ENCODE measurements around the gene RORC.
"Not testable (repeated sequence)": the region's sequence is repeated elsewhere in the genome, so short reads cannot be mapped to it uniquely, and the experiment has no call there.

Gene RORC

GRCh38 chr1:151831605-151832004 lies at the start of gene RORC:
Gene RORC (minus strand): TSS chr1:151831802. CDS start chr1:151831764, 38 bp downstream.
- DNase-seq (ENCODE audit: low spot score), result no peak

- no peak for DNase-seq (ENCODE audit: low spot score)
These were observed 44.0 kb upstream of the RORC start for GRCh38 chr1:151875419-151876097.

GRCh38 chr1:151872776-151873175 lies 41.2 kb upstream of the RORC start:
- DNase-seq (ENCODE audit: low spot score), result not testable (repeated sequence)

- peak; percentile 38 for DNase-seq (ENCODE audit: low spot score)
These were observed 39.9 kb upstream of the RORC start for GRCh38 chr1:151871284-151872030.

- DNase-seq (ENCODE audit: low spot score), result peak; percentile 78
These were observed 36.9 kb upstream of the RORC start for GRCh38 chr1:151868486-151868885.

GRCh38 chr1:151867765-151868411 lies 36.3 kb upstream of the RORC start:
- DNase-seq (ENCODE audit: low spot score), result no peak

- DNase-seq (ENCODE audit: low spot score), result no peak
These were observed 35.7 kb upstream of the RORC start for GRCh38 chr1:151867321-151867720.

- DNase-seq (ENCODE audit: low spot score), result no peak
These were observed 32.8 kb upstream of the RORC start for GRCh38 chr1:151864411-151864810.

GRCh38 chr1:151862604-151863003 lies 31.0 kb upstream of the RORC start:
- DNase-seq (ENCODE audit: low spot score), result no peak

- no peak for DNase-seq (ENCODE audit: low spot score)
These were observed 29.0 kb upstream of the RORC start for GRCh38 chr1:151860504-151861187.

- DNase-seq (ENCODE audit: low spot score), result no peak
These were observed 28.3 kb upstream of the RORC start for GRCh38 chr1:151859891-151860293.

GRCh38 chr1:151858886-151859665 lies 27.5 kb upstream of the RORC start:
- no peak for DNase-seq (ENCODE audit: low spot score)

GRCh38 chr1:151858030-151858746 lies 26.6 kb upstream of the RORC start:
- no peak for DNase-seq (ENCODE audit: low spot score)

GRCh38 chr1:151855933-151856332 lies 24.3 kb upstream of the RORC start:
- DNase-seq (ENCODE audit: low spot score), result no peak

GRCh38 chr1:151855516-151855915 lies 23.9 kb upstream of the RORC start:
- not testable (repeated sequence) for DNase-seq (ENCODE audit: low spot score)

GRCh38 chr1:151854658-151855057 lies 23.1 kb upstream of the RORC start:
- DNase-seq (ENCODE audit: low spot score), result no peak

GRCh38 chr1:151853411-151853943 lies 21.9 kb upstream of the RORC start, which contains the start of gene THEM5:
Gene THEM5 (minus strand): TSS chr1:151853712. CDS start chr1:151853565, 147 bp downstream.
- no peak for DNase-seq (ENCODE audit: low spot score)

- DNase-seq (ENCODE audit: low spot score), result no peak
These were observed 21.1 kb upstream of the RORC start for GRCh38 chr1:151852733-151853132.

GRCh38 chr1:151851886-151852285 lies 20.3 kb upstream of the RORC start:
- DNase-seq (ENCODE audit: low spot score), result no peak

GRCh38 chr1:151849871-151850270 lies 18.3 kb upstream of the RORC start:
- no peak for DNase-seq (ENCODE audit: low spot score)

GRCh38 chr1:151849126-151849525 lies 17.5 kb upstream of the RORC start:
- DNase-seq (ENCODE audit: low spot score), result no peak

Measured in pons (tissue), 1 donor.